ENCODE measurements around the gene ATF6. TPM values are rescaled to one million over a fixed set of nuclear protein-coding genes. Genes with fewer than 3 reads are reported as not detected.
A peak's percentile ranks its signal among the peaks of the same experiment; 100 is the strongest.

ATF6 gene
- total RNA-seq, 1 donor from 2014 or later: 28.0 TPM

DNA sequence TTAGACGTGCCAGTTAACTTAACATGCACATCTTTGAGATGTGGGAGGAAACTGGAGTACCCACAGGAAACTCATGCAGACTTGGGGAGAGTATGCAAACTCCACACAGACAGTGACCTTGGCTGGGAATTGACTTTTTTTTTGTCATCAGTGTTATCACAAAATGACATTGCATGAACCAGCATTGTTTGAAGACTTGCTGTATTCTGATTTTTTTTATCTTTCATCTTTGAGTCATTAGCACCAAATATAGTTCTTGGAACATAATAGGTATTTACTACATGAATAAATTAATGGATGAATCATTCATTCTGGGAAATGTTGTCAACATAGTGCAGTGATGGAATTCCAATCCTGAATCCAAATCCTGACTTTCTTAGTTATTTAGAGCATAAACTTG, 77.0 kb downstream of the ATF6 start:
- no peak overlapping the region for H3K4me3 Mint-ChIP-seq
- H3K27ac Mint-ChIP-seq: no peak overlapping the region
- no peak for DNase-seq (ENCODE audit: low spot score in 2 of 2, unreplicated experiment in 2 of 2)
- TF ChIP-seq, protein P1, sequence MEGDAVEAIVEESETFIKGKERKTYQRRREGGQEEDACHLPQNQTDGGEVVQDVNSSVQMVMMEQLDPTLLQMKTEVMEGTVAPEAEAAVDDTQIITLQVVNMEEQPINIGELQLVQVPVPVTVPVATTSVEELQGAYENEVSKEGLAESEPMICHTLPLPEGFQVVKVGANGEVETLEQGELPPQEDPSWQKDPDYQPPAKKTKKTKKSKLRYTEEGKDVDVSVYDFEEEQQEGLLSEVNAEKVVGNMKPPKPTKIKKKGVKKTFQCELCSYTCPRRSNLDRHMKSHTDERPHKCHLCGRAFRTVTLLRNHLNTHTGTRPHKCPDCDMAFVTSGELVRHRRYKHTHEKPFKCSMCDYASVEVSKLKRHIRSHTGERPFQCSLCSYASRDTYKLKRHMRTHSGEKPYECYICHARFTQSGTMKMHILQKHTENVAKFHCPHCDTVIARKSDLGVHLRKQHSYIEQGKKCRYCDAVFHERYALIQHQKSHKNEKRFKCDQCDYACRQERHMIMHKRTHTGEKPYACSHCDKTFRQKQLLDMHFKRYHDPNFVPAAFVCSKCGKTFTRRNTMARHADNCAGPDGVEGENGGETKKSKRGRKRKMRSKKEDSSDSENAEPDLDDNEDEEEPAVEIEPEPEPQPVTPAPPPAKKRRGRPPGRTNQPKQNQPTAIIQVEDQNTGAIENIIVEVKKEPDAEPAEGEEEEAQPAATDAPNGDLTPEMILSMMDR (IDR thresholded peaks at IDR 0.05; ENCODE audit: unreplicated experiment): no peak
- H3K36me3 Mint-ChIP-seq: peaks cover 19% of the 10 kb centered on the region
- no peaks in the 10 kb centered on the region for H3K27me3 Mint-ChIP-seq (ENCODE audit: low read depth)
- H3K4me1 Mint-ChIP-seq: no peaks in the 10 kb centered on the region
- peaks cover 4% of the 10 kb centered on the region for H3K9me3 Mint-ChIP-seq

DNA sequence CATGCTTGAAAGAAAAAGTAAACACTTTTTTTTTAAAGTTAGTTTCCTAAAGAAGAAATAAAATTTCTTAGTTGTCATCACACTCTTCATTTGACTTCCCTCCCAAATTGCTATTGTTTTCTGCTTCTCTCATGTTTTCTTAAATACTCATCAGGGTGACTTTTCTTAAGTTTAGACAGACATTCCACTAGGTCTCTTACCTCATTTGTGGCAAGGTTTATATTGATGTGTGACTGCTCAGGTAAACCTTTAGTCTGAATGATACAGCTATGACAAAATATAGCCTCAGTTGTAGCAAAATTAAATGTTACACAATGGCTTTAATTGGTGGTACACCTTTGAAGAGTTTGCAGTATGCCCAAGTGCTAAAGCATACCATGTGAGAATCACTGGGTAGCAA, 78.6 kb downstream of the ATF6 start:
- H3K4me3 Mint-ChIP-seq: no peak overlapping the region
- no peak for DNase-seq (ENCODE audit: low spot score in 2 of 2, unreplicated experiment in 2 of 2)
- TF ChIP-seq, protein P1 (IDR thresholded peaks at IDR 0.05; ENCODE audit: unreplicated experiment): no peak
- peaks cover 8% of the 10 kb centered on the region for H3K4me1 Mint-ChIP-seq
- peaks cover 19% of the 10 kb centered on the region for H3K36me3 Mint-ChIP-seq
- no peak overlapping the region for H3K27ac Mint-ChIP-seq
- H3K9me3 Mint-ChIP-seq: peaks cover 4% of the 10 kb centered on the region
- no peaks in the 10 kb centered on the region for H3K27me3 Mint-ChIP-seq (ENCODE audit: low read depth)

- Mint-ChIP-seq H3K4me1 (peaks cover 8% of the 10 kb centered on the region), H3K9me3 (no peaks in the 10 kb centered on the region), H3K27me3 (ENCODE audit: low read depth) (no peaks in the 10 kb centered on the region), H3K27ac (peak overlapping the region; percentile 51), H3K4me3 (no peak overlapping the region), H3K36me3 (peaks cover 14% of the 10 kb centered on the region)
- DNase-seq (ENCODE audit: low spot score in 2 of 2, unreplicated experiment in 2 of 2): no peak
- TF ChIP-seq, protein P1 (IDR thresholded peaks at IDR 0.05; ENCODE audit: unreplicated experiment): no peak
Measured at GRCh38 chr1:161848676-161849075, 82.6 kb downstream of the ATF6 start.

- Mint-ChIP-seq H3K27me3 (ENCODE audit: low read depth) (no peaks in the 10 kb centered on the region), H3K4me3 (no peak overlapping the region), H3K36me3 (peaks cover 16% of the 10 kb centered on the region), H3K9me3 (no peaks in the 10 kb centered on the region), H3K27ac (peak overlapping the region; percentile 28), H3K4me1 (peaks cover 8% of the 10 kb centered on the region)
- no peak for DNase-seq (ENCODE audit: low spot score in 2 of 2, unreplicated experiment in 2 of 2)
- TF ChIP-seq, protein P1 (IDR thresholded peaks at IDR 0.05; ENCODE audit: unreplicated experiment): no peak
Measured at GRCh38 chr1:161849518-161849917, 83.4 kb downstream of the ATF6 start.

- TF ChIP-seq, protein P1 (IDR thresholded peaks at IDR 0.05; ENCODE audit: unreplicated experiment): no peak
- peaks cover 27% of the 10 kb centered on the region for H3K36me3 Mint-ChIP-seq
- H3K27me3 Mint-ChIP-seq (ENCODE audit: low read depth): no peaks in the 10 kb centered on the region
- no peaks in the 10 kb centered on the region for H3K9me3 Mint-ChIP-seq
- H3K27ac Mint-ChIP-seq: no peak overlapping the region
- DNase-seq (ENCODE audit: low spot score in 2 of 2, unreplicated experiment in 2 of 2): no peak
- no peak overlapping the region for H3K4me3 Mint-ChIP-seq
- H3K4me1 Mint-ChIP-seq: no peaks in the 10 kb centered on the region
Measured at GRCh38 chr1:161855260-161855659, 89.1 kb downstream of the ATF6 start.

DNA sequence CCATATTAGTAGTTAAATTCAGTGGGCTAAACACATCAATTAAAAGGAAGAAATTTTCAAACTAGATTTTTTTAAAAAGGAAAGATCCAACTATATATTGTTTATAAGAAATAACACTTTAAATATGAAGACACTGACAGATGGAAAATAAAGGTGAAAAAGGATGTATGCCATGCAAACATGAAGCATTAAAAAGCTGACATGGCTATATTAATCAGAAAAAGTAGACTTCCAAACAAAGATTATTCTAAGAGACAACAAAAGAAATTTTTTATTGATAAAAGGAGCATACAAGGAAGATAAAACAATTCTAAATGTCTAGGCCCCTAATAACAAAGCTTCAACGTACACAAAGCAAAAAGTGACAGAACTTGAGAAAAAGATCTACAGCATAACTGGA, 92.2 kb downstream of the ATF6 start:
- H3K9me3 Mint-ChIP-seq: no peaks in the 10 kb centered on the region
- TF ChIP-seq, protein P1 (IDR thresholded peaks at IDR 0.05; ENCODE audit: unreplicated experiment): no peak
- H3K27ac Mint-ChIP-seq: no peak overlapping the region
- DNase-seq (ENCODE audit: low spot score in 2 of 2, unreplicated experiment in 2 of 2): no peak
- H3K27me3 Mint-ChIP-seq (ENCODE audit: low read depth): no peaks in the 10 kb centered on the region
- H3K4me3 Mint-ChIP-seq: no peak overlapping the region
- no peaks in the 10 kb centered on the region for H3K4me1 Mint-ChIP-seq
- H3K36me3 Mint-ChIP-seq: peaks cover 27% of the 10 kb centered on the region
